K562 (cell line): ENCODE results near the gene TOR1AIP1. TPM values are rescaled to one million over a fixed set of nuclear protein-coding genes. Genes with fewer than 3 reads are reported as not detected.
"Not testable (repeated sequence)": the region's sequence is repeated elsewhere in the genome, so short reads cannot be mapped to it uniquely, and the experiment has no call there.

Source experiments
- ATAC-seq: fragments of 200-7000 bp; cut with Tn5 transposase; 3 replicates; pipeline ENCODE4 v1.9.1; 2020; ENCODE audit warnings: moderate library complexity
- BruUV-seq: library from RNA; stranded (reverse); fragments of 400-500 nt; replicated peaks from 2 replicates; lab custom pipeline; 2021; lab: Mats Ljungman, UMichigan
- CTCF ChIA-PET: fragments of 300-600 bp; formaldehyde crosslinking; extraction: SDS; loops from one replicate; lab custom pipeline; 2021; ENCODE audit warnings: low intra/inter-chr PET ratio; lab: Yijun Ruan, JAX
- POLR2A ChIA-PET: fragments of 300-600, 350-650 bp; sonication (Branson Sonifier 250); formaldehyde crosslinking; extraction: SDS; loops from one replicate; lab custom pipeline; 2021; ENCODE audit warnings: antibody characterized with exemption, inconsistent platforms; lab: Yijun Ruan, JAX
- DNase-seq, 4 experiments: peaks; one replicate each; pipeline versions ENCODE4 v3.0.0 to v3.0.0-alpha.2; 2011 to 2018; ENCODE audit warnings: low spot score in 3 of 4, mixed read lengths in 3 of 4; ENCODE audit errors: extremely low read depth in 1 of 4
- FAIRE-seq: peaks from 2 replicates; lab custom pipeline; 2011; peaks lifted over from hg19 to GRCh38; lab: Jason Lieb, UNC
- H2AFZ ChIP-seq: 2 replicates; pipeline ENCODE4 v1.6.0; 2011; ENCODE audit warnings: low read depth, low read length, control low read depth, inconsistent platforms
- H3K27ac ChIP-seq: fragments of 200-600 bp; 3 replicates; pipeline ENCODE4 v1.8.0; 2011; ENCODE audit warnings: low read depth, mild to moderate bottlenecking, control low read depth, inconsistent platforms, low read length, moderate library complexity, mixed read lengths; ENCODE audit errors: extremely low read depth
- H3K27me3 ChIP-seq, 2 experiments: fragments of 300-600 bp in 1 of 2; 2 replicates in 1 of 2; 3 replicates in 1 of 2; pipeline versions ENCODE4 v1.6.0 to v1.8.0; 2011; ENCODE audit warnings: inconsistent platforms in 2 of 2, low read length in 2 of 2, mild to moderate bottlenecking in 1 of 2, mixed read lengths in 1 of 2, moderate library complexity in 1 of 2; ENCODE audit not compliant: control insufficient read depth in 2 of 2, insufficient read depth in 2 of 2
- H3K36me3 ChIP-seq: fragments of 300-600 bp; 3 replicates; pipeline ENCODE4 v1.8.0; 2011; ENCODE audit warnings: mild to moderate bottlenecking, low read length, inconsistent platforms; ENCODE audit not compliant: control insufficient read depth, insufficient read depth
- H3K4me1 ChIP-seq, 2 experiments: fragments of 200-600 bp in 1 of 2; replicated peaks in 1 of 2; 2 replicates in 1 of 2; 3 replicates in 1 of 2; pipeline versions ENCODE4 v1.5.1 to v1.8.0; 2011; ENCODE audit warnings: inconsistent platforms in 2 of 2, low read length in 2 of 2, mild to moderate bottlenecking in 1 of 2, mixed read lengths in 1 of 2, moderate library complexity in 1 of 2; ENCODE audit not compliant: control insufficient read depth in 2 of 2, insufficient read depth in 2 of 2
- H3K4me2 ChIP-seq: 2 replicates; pipeline ENCODE4 v1.6.1; 2011; ENCODE audit warnings: low read length, control low read depth, inconsistent platforms, mixed read lengths; ENCODE audit not compliant: insufficient read depth
- H3K4me3 ChIP-seq: fragments of 200-600 bp; sonication (generic), shearing (Covaris generic); 2 replicates; pipeline ENCODE4 v1.5.1; 2016; ENCODE audit warnings: control low read depth, inconsistent platforms
- H3K79me2 ChIP-seq: fragments of 200-600 bp; 3 replicates; pipeline ENCODE4 v1.8.0; 2011; ENCODE audit warnings: low read length, inconsistent platforms; ENCODE audit not compliant: control insufficient read depth, insufficient read depth
- H3K9ac ChIP-seq, 2 experiments: 2 replicates each; pipeline versions ENCODE4 v1.6.0 to v1.6.1; 2011; ENCODE audit warnings: low read depth in 2 of 2, low read length in 2 of 2, control low read depth in 1 of 2, inconsistent platforms in 1 of 2, mild to moderate bottlenecking in 1 of 2, mixed read lengths in 1 of 2; ENCODE audit not compliant: insufficient read depth in 1 of 2
- H3K9me1 ChIP-seq: one replicate; pipeline ENCODE4 v1.6.0; 2011; ENCODE audit warnings: inconsistent platforms, mild to moderate bottlenecking, low read length, moderate library complexity; ENCODE audit not compliant: control insufficient read depth, insufficient read depth
- H3K9me3 ChIP-seq: replicated peaks from 2 replicates; pipeline ENCODE4 v1.5.1; 2011; ENCODE audit warnings: low read depth, low read length, inconsistent platforms; ENCODE audit not compliant: control insufficient read depth, insufficient read depth
- H4K20me1 ChIP-seq: replicated peaks from 2 replicates; pipeline ENCODE4 v1.6.1; 2011; ENCODE audit warnings: low read length, inconsistent platforms, mixed read lengths; ENCODE audit not compliant: control insufficient read depth, insufficient read depth
- CBFA2T2 ChIP-seq: fragments of 450-650 bp; conservative IDR thresholded peaks from 2 replicates; pipeline ENCODE4 v1.6.1; 2017; ENCODE audit warnings: mild to moderate bottlenecking
- FOSL1 ChIP-seq: fragments of 200-800 bp; sonication (Bioruptor generic); conservative IDR thresholded peaks from 2 replicates; pipeline ENCODE4 v1.6.1; 2016; ENCODE audit warnings: missing genetic modification characterization, missing compliant biosample characterization
- LARP7 ChIP-seq: fragments of 450-650 bp; IDR thresholded peaks from 2 replicates; pipeline ENCODE4 v1.6.1; 2016
- MXD1 ChIP-seq: fragments of 250-450 bp; sonication (Bioruptor Pico); IDR thresholded peaks from 2 replicates; pipeline ENCODE4 v1.8.0; 2021; ENCODE audit warnings: borderline replicate concordance, mild to moderate bottlenecking, moderate library complexity; ENCODE audit not compliant: poor library complexity, severe bottlenecking
- SLC30A9 ChIP-seq: fragments of 250-450 bp; sonication (Bioruptor Pico); IDR thresholded peaks from 2 replicates; pipeline ENCODE4 v1.8.0; 2022; ENCODE audit warnings: mild to moderate bottlenecking, moderate library complexity
- WGBS: fragments of 100-300 bp; shearing (Covaris generic); methylation state at CpG from one replicate; pipeline ENCODE4 v1.1.6; 2016; ENCODE audit warnings: low coverage, mixed read lengths; ENCODE audit not compliant: insufficient coverage; ENCODE audit errors: missing lambda C conversion rate; 5-methylcytosine and 5-hydroxymethylcytosine counted together
- in situ Hi-C: fragments of 300-500 bp; cut with MboI; formaldehyde crosslinking; loops from 4 replicates; pipeline ENCODE4 v1.15.0; 2018; ENCODE audit warnings: inconsistent platforms, mixed read lengths
- intact Hi-C: fragments of 100-400 bp; cut with micrococcal nuclease; formaldehyde crosslinking; loops from 2 replicates; pipeline ENCODE4 v1.14.2; 2022
- polyA plus RNA-seq, 8 experiments: library from polyadenylated mRNA; depleted of rRNA in 4 of 8; stranded (reverse) in 5 of 8; unstranded in 3 of 8; fragments of >200 nt; fragmentation: Nextera tagmentation in 2 of 8; fragmentation: Illumina TruSeq in 1 of 8; extraction: Ambion mirVana in 2 of 8; extraction: Trizol in 1 of 8; gene quantifications; 2 replicates each; pipeline versions ENCODE4 v1.2.1 to v1.2.3, GENCODE V29; 2011 to 2014; ENCODE audit warnings: inconsistent platforms in 1 of 8, missing spikeins in 1 of 8
- total RNA-seq, 7 experiments: library from RNA; depleted of rRNA in 6 of 7; stranded (reverse); fragments of >200 nt in 6 of 7; fragmentation: Illumina TruSeq in 2 of 7; extraction: Trizol in 2 of 7; gene quantifications; 2 replicates each; pipeline versions ENCODE4 v1.2.1 to v1.2.3, GENCODE V29; 2011 to 2021; ENCODE audit warnings: low replicate concordance in 1 of 7

The TOR1AIP1 gene
- total and polyA plus RNA-seq, 9 of the 15 experiments (the other 6 are each of a cell fraction or from before 2014, with no cell fraction given): 18.1 to 46.9 (median 35.5) TPM

- TF ChIP-seq MXD1 (no peak), SLC30A9 (CRISPR knock-in tag) (no peak), LARP7 (no peak), FOSL1 (tag) (no peak), CBFA2T2 (no peak)
Observed at GRCh38 chr1:179853102-179853501, 29.0 kb upstream of the TOR1AIP1 start (continued).

- H3K9me3 ChIP-seq, H3K9me1 ChIP-seq, H3K27me3 ChIP-seq, intact Hi-C loops, FAIRE-seq, ATAC-seq, H3K27ac ChIP-seq, H3K4me1 ChIP-seq, DNase-seq, BruUV-seq, H4K20me1 ChIP-seq, CTCF ChIA-PET, H3K9ac ChIP-seq, H3K79me2 ChIP-seq, H2AFZ ChIP-seq, H3K4me2 ChIP-seq, in situ Hi-C loops, H3K4me3 ChIP-seq: not testable (repeated sequence)
- WGBS: 88% methylated on average over 4 of the region's 4 CpGs
- POLR2A ChIA-PET: interaction anchor here (1.2 kb wide), 1 partner anchor 10 kb away, joined by 3 read pairs; no protein-coding TSS in a partner anchor
- H3K36me3 ChIP-seq: peaks cover 44% of the 10 kb centered on the region
Observed at GRCh38 chr1:179855831-179856230, 26.3 kb upstream of the TOR1AIP1 start.
